Prostate gland (tissue), 2 donors: ENCODE measurements around the gene FNDC3B. TPM values are rescaled to one million over a fixed set of nuclear protein-coding genes. Genes with fewer than 3 reads are reported as not detected.

ENCODE experiments used
- DNase-seq: peaks from one replicate; pipeline ENCODE4 v3.0.0-alpha.2; 2019; ENCODE audit warnings: low spot score
- H3K27ac ChIP-seq, 2 donors: fragments of 200-600 bp; sonication (generic); 2 replicates each; pipeline ENCODE4 v1.5.1; 2017 to 2019
- H3K27me3 ChIP-seq: fragments of 200-600 bp; sonication (generic); replicated peaks from 2 replicates; pipeline ENCODE4 v1.5.1; 2019; ENCODE audit not compliant: insufficient read depth
- H3K36me3 ChIP-seq, 2 donors: fragments of 200-600 bp; sonication (generic); 1 replicate in 1 of 2; 2 replicates in 1 of 2; pipeline versions ENCODE4 v1.5.1 to v1.8.1; 2017 to 2019
- H3K4me1 ChIP-seq: fragments of 200-600 bp; sonication (generic); replicated peaks from 2 replicates; pipeline ENCODE4 v1.5.1; 2019
- H3K4me3 ChIP-seq, 2 donors: fragments of 200-600 bp; sonication (generic); 2 replicates each; pipeline ENCODE4 v1.5.1; 2017 to 2019
- H3K9me3 ChIP-seq: fragments of 200-600 bp; sonication (generic); 2 replicates; pipeline ENCODE4 v1.5.1; 2017
- POLR2A ChIP-seq: fragments of 450-650 bp; IDR thresholded peaks from one replicate; pipeline ENCODE4 v1.6.1; 2016; ENCODE audit warnings: antibody characterized with exemption, mild to moderate bottlenecking
- POLR2AphosphoS5 ChIP-seq: sonication (generic); formaldehyde crosslinking; IDR thresholded peaks from one replicate; pipeline ENCODE4 v1.6.1; 2017; ENCODE audit warnings: antibody characterized with exemption
- WGBS: methylation state at CpG from one replicate; pipeline ENCODE4 v1.1.5; 2018; 5-methylcytosine and 5-hydroxymethylcytosine counted together
- intact Hi-C: fragments of 100-400 bp; cut with DNase I; formaldehyde crosslinking; loops from one replicate; pipeline ENCODE4 v1.14.2; 2022
- total RNA-seq, 2 donors: library from RNA; depleted of rRNA; stranded (reverse); fragments of >200 nt; gene quantifications; one replicate each; pipeline ENCODE4 v1.1.0, GENCODE V29; 2016
- TF ChIP-seq, protein P1 (sequence below), 4 experiments: fragments of 200-600 bp in 2 of 4; fragments of 450-650 bp in 2 of 4; sonication (generic) in 2 of 4; IDR thresholded peaks; 1 replicate in 3 of 4; 2 replicates in 1 of 4; pipeline ENCODE4 v1.5.1; 2016 to 2019; ENCODE audit warnings: antibody characterized with exemption in 4 of 4, mild to moderate bottlenecking in 2 of 4, moderate library complexity in 2 of 4

FNDC3B gene
- total RNA-seq, 2 donors from 2014 or later: 35.9 to 62.4 TPM

DNA sequence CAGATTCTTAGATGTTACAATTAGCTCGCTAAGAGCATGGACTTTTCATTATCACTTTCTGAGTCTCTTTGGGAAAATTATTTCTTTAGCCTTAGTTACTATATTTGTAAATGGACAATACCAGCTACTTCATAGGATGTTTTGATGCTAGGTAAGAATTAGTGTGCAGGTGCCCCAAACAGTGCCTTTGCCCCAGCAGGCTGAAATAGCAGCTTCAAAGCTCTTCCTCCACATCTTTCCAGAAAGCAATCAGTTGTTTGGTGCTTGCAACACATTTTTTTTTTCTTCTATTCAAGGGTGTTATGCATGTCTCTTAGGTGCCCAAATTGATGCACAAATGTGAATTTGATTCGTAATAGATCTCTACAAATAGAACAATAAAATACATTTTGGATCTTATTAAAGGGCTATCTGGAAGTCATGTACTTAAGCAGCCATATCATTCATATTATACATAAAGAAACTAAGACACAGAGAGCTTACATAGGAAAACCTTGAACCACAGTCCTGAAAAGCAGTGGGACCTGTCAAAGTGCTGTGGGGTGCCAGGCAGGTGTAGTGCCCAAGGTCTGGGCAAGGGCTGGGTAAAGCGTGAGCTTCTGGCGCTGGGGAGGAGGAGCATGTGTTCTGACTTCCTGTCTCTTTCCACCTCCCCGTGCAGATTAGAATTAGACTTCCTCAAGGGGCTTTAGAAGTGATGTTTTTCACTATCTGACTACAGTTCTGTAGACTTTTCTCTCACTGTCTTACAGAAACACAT lies 62.9 kb downstream of the FNDC3B start:
- H3K36me3 ChIP-seq: no peaks in the 10 kb centered on the region
- 71% methylated on average over 5 of the region's 5 CpGs for WGBS
- no peak for DNase-seq
- H3K9me3 ChIP-seq: no peaks in the 10 kb centered on the region
- TF ChIP-seq POLR2A (no peak), POLR2AphosphoS5 (no peak)
- TF ChIP-seq, protein P1, sequence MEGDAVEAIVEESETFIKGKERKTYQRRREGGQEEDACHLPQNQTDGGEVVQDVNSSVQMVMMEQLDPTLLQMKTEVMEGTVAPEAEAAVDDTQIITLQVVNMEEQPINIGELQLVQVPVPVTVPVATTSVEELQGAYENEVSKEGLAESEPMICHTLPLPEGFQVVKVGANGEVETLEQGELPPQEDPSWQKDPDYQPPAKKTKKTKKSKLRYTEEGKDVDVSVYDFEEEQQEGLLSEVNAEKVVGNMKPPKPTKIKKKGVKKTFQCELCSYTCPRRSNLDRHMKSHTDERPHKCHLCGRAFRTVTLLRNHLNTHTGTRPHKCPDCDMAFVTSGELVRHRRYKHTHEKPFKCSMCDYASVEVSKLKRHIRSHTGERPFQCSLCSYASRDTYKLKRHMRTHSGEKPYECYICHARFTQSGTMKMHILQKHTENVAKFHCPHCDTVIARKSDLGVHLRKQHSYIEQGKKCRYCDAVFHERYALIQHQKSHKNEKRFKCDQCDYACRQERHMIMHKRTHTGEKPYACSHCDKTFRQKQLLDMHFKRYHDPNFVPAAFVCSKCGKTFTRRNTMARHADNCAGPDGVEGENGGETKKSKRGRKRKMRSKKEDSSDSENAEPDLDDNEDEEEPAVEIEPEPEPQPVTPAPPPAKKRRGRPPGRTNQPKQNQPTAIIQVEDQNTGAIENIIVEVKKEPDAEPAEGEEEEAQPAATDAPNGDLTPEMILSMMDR (IDR thresholded peaks at IDR 0.05): no peak
- H3K4me3 ChIP-seq: no peak overlapping the region
- peaks cover 6% of the 10 kb centered on the region for H3K4me1 ChIP-seq
- no peaks in the 10 kb centered on the region for H3K27me3 ChIP-seq
- H3K27ac ChIP-seq: no peak overlapping the region
- intact Hi-C loops: no loop called here

DNA sequence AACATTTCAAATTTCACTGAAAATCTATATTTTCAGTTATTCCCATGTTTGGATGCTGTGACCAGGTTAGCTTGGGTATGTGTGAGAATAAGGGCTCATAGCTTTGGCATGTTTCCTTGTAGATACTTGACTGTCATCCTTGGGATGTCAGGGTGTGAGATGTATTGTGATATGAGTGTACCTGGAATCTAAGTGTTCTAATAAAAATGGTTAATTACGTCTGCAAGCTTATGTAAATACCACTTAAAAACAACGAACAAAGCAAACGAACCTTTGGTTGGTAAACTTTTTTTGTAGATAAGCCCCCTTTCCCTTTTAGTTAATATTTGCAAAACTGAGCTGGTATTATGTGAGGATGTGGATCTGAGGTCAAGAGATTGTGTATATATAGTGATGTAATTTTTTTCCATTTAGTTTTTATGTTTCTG lies 63.5 kb downstream of the FNDC3B start:
- peaks cover 6% of the 10 kb centered on the region for H3K4me1 ChIP-seq
- H3K9me3 ChIP-seq: no peaks in the 10 kb centered on the region
- H3K36me3 ChIP-seq: no peaks in the 10 kb centered on the region
- H3K27ac ChIP-seq: no peak overlapping the region
- intact Hi-C loops: no loop called here
- TF ChIP-seq, protein P1 (IDR thresholded peaks at IDR 0.05): no peak
- TF ChIP-seq POLR2A (no peak), POLR2AphosphoS5 (no peak)
- WGBS: 37% methylated on average over 3 of the region's 3 CpGs
- no peak overlapping the region for H3K4me3 ChIP-seq
- no peaks in the 10 kb centered on the region for H3K27me3 ChIP-seq
- DNase-seq: no peak

DNA sequence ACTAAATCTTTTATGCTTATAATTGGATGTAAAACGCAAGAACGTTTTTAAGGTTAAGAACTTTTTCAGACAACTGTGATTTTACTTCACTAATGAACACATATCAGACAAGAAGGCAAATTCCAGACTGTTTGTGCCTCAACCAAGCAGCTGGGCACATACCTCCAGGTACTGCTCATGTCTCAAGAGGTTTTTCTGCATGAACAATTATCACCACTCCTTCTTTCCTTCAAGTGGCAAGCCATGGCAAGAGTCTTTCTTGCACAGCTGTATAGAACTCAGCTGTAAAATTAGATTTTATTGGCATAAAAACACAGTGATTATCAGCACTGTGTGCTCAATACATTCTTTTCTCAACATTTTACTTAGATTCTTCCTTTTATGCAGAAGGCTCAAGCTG lies 64.3 kb downstream of the FNDC3B start:
- Histone ChIP-seq H3K36me3 (no peaks in the 10 kb centered on the region), H3K4me1 (peaks cover 6% of the 10 kb centered on the region), H3K27me3 (no peaks in the 10 kb centered on the region), H3K9me3 (no peaks in the 10 kb centered on the region), H3K27ac (no peak overlapping the region), H3K4me3 (no peak overlapping the region)
- no peak for DNase-seq
- 47% methylated on average over 2 of the region's 2 CpGs for WGBS
- TF ChIP-seq, protein P1 (IDR thresholded peaks at IDR 0.05): no peak
- TF ChIP-seq POLR2AphosphoS5 (no peak), POLR2A (no peak)
- intact Hi-C loops: no loop called here

DNA sequence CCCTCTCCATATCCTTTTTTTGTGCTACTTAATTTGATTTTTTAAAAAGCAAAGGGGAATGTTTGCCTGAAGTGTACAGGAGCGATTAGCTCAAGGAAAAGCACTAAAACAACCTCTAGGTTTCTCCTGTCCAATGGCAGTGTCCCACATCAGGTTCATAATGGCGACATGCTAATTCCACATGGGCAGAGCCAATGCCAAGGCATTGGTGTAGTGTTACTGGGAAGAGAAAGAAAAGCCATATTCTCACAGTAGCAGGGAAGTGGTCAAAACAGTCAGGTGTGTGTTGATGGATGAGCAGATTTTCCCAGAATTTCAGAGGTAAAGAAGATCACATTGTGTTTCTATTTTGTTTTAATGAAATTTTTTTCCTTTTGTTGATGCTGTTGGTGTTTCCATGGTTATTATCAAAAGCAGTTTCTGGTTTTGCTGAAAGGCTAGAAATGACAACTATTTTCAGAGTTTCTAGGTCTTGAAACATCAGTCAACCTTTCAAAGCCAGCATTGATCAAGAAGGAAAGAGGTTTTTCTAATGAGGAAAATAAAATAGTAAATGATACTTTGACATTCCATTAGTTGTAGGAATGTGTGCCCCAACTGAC lies 65.2 kb downstream of the FNDC3B start:
- no peak overlapping the region for H3K27ac ChIP-seq
- 34% methylated on average over 2 of the region's 2 CpGs for WGBS
- intact Hi-C loops: no loop called here
- DNase-seq: no peak
- no peaks in the 10 kb centered on the region for H3K27me3 ChIP-seq
- no peak overlapping the region for H3K4me3 ChIP-seq
- no peaks in the 10 kb centered on the region for H3K36me3 ChIP-seq
- no peak for TF ChIP-seq POLR2A
- TF ChIP-seq, protein P1 (IDR thresholded peaks at IDR 0.05): no peak
- TF ChIP-seq POLR2AphosphoS5: no peak
- no peaks in the 10 kb centered on the region for H3K9me3 ChIP-seq
- H3K4me1 ChIP-seq: peaks cover 6% of the 10 kb centered on the region
